Endothelial cell of umbilical vein (primary cell): ENCODE measurements around the gene FAM114A2.

ENCODE experiments used
- CTCF ChIP-seq, 2 donors: IDR thresholded peaks; 1 replicate in 1 of 2; 2 replicates in 1 of 2; pipeline ENCODE4 v1.5.1; 2011; ENCODE audit warnings: low read length in 2 of 2, mild to moderate bottlenecking in 2 of 2, moderate library complexity in 2 of 2, control low read depth in 1 of 2, inconsistent platforms in 1 of 2, low read depth in 1 of 2; ENCODE audit not compliant: insufficient read depth in 1 of 2; ENCODE audit errors: extremely low read depth in 1 of 2
- MAX ChIP-seq: IDR thresholded peaks from 2 replicates; pipeline ENCODE4 v1.6.1; 2011; ENCODE audit not compliant: insufficient read depth, insufficient read length
- MYC ChIP-seq: IDR thresholded peaks from one replicate; pipeline ENCODE4 v1.6.1; 2011; ENCODE audit warnings: mild to moderate bottlenecking, low read depth, low read length
- POLR2A ChIP-seq: IDR thresholded peaks from 2 replicates; pipeline ENCODE4 v1.6.1; 2012; ENCODE audit warnings: low read depth, mild to moderate bottlenecking, control low read depth, low read length
- POLR2AphosphoS5 ChIP-seq: IDR thresholded peaks from 2 replicates; pipeline ENCODE4 v1.6.1; 2012; ENCODE audit warnings: low read depth, mild to moderate bottlenecking, control low read depth, low read length, moderate library complexity; ENCODE audit not compliant: insufficient read depth

GRCh38 chr5:153985498-153985897, 53.2 kb downstream of the FAM114A2 start:
- TF ChIP-seq POLR2AphosphoS5 = no peak
- TF ChIP-seq MAX = no peak
- no peak for TF ChIP-seq CTCF (IDR thresholded peaks at IDR 0.05; ENCODE audit: extremely low read depth in 1 of 2, insufficient read depth in 1 of 2, low read depth in 1 of 2, low read length in 2 of 2)
- no peak for TF ChIP-seq MYC
- no peak for TF ChIP-seq POLR2A
